PC-9 (cell line): ENCODE results near the gene ZNF335. TPM values are rescaled to one million over a fixed set of nuclear protein-coding genes. Genes with fewer than 3 reads are reported as not detected.

Experiments
- BruUV-seq: library from RNA; stranded (reverse); fragments of 400-500 nt; replicated peaks from 2 replicates; lab custom pipeline; 2021; lab: Mats Ljungman, UMichigan
- CTCF ChIA-PET: fragments of 300-600 bp; sonication (Branson Sonifier 250); formaldehyde crosslinking; loops from one replicate; lab custom pipeline; 2022; ENCODE audit warnings: antibody characterized with exemption; lab: Charles Lee
- POLR2A ChIA-PET: fragments of 300-600 bp; sonication (Branson Sonifier 250); formaldehyde crosslinking; loops from one replicate; lab custom pipeline; 2022; ENCODE audit warnings: antibody characterized with exemption; ENCODE audit not compliant: unreplicated experiment; lab: Charles Lee
- DNase-seq, 2 experiments: peaks; one replicate each; pipeline versions ENCODE4 v3.0.0 to v3.0.0-alpha.2; 2015 to 2022; ENCODE audit warnings: mixed read lengths in 1 of 2
- H2AFZ ChIP-seq: fragments of 200-600 bp; sonication (generic); 2 replicates; pipeline ENCODE4 v1.8.1; 2017; ENCODE audit warnings: antibody characterized with exemption
- H3F3A ChIP-seq: fragments of 200-600 bp; sonication (generic); 2 replicates; pipeline ENCODE4 v1.8.1; 2017; ENCODE audit warnings: antibody characterized with exemption, mild to moderate bottlenecking, low read depth; ENCODE audit not compliant: insufficient read depth
- H3K27ac ChIP-seq: fragments of 200-600 bp; sonication (generic); 2 replicates; pipeline ENCODE4 v1.6.1; 2016; ENCODE audit warnings: mixed run types
- H3K27me3 ChIP-seq: fragments of 200-600 bp; sonication (generic); 2 replicates; pipeline ENCODE4 v1.6.1; 2016; ENCODE audit warnings: low read depth, mixed run types; ENCODE audit not compliant: insufficient read depth
- H3K36me3 ChIP-seq: fragments of 200-600 bp; sonication (generic); 2 replicates; pipeline ENCODE4 v1.6.1; 2016; ENCODE audit warnings: low read depth, mixed run types
- H3K4me1 ChIP-seq: fragments of 200-600 bp; sonication (generic); replicated peaks from 2 replicates; pipeline ENCODE4 v1.6.1; 2016; ENCODE audit warnings: mixed run types; ENCODE audit not compliant: insufficient read depth
- H3K4me2 ChIP-seq: fragments of 200-600 bp; sonication (generic); 2 replicates; pipeline ENCODE4 v1.6.1; 2017; ENCODE audit warnings: mixed run types
- H3K4me3 ChIP-seq: fragments of 200-600 bp; sonication (generic); 2 replicates; pipeline ENCODE4 v1.6.1; 2016; ENCODE audit warnings: mixed run types
- H3K79me2 ChIP-seq: fragments of 200-600 bp; sonication (generic); 2 replicates; pipeline ENCODE4 v1.6.1; 2017; ENCODE audit warnings: low read depth, mixed run types
- H3K9me2 ChIP-seq: fragments of 200-600 bp; sonication (generic); 2 replicates; pipeline ENCODE4 v1.8.1; 2017; ENCODE audit warnings: mild to moderate bottlenecking; ENCODE audit not compliant: insufficient read depth
- H3K9me3 ChIP-seq: fragments of 200-600 bp; sonication (generic); 2 replicates; pipeline ENCODE4 v1.8.1; 2016; ENCODE audit warnings: low read depth; ENCODE audit not compliant: insufficient read depth
- H4K20me1 ChIP-seq: fragments of 200-600 bp; sonication (generic); 2 replicates; pipeline ENCODE4 v1.8.1; 2017; ENCODE audit not compliant: insufficient read depth
- CTCF ChIP-seq: fragments of 200-600 bp; sonication (generic); conservative IDR thresholded peaks from 2 replicates; pipeline ENCODE4 v1.6.1; 2017; ENCODE audit warnings: mixed run types, antibody characterized with exemption, mild to moderate bottlenecking, moderate library complexity
- EZH2 ChIP-seq: fragments of 200-600 bp; sonication (generic); IDR thresholded peaks from 2 replicates; pipeline ENCODE4 v1.8.0; 2017; ENCODE audit warnings: antibody characterized with exemption, low read depth
- intact Hi-C: fragments of 100-400 bp; cut with micrococcal nuclease; formaldehyde crosslinking; loops from one replicate; pipeline ENCODE4 v1.10.0; 2022; ENCODE audit not compliant: unreplicated experiment
- total RNA-seq: library from RNA; stranded (reverse); gene quantifications from 2 replicates; pipeline ENCODE4 v1.2.3, GENCODE V29; 2021

The ZNF335 gene
- total RNA-seq, 1 experiment from 2014 or later: 16.3 TPM

- no peak overlapping the region for H2AFZ ChIP-seq
- peak overlapping the region; percentile 14 for H3K4me2 ChIP-seq
- no TSS peak for BruUV-seq
- H4K20me1 ChIP-seq: no peaks in the 10 kb centered on the region
- no peak overlapping the region for H3K4me3 ChIP-seq
- no peaks in the 10 kb centered on the region for H3K79me2 ChIP-seq
- peaks cover 37% of the 10 kb centered on the region for H3F3A ChIP-seq
- no peak for TF ChIP-seq CTCF
- TF ChIP-seq EZH2: no peak
- DNase-seq: peak in 1 of 2 experiments; percentile 21
- H3K9me3 ChIP-seq: no peaks in the 10 kb centered on the region
- H3K27me3 ChIP-seq: no peaks in the 10 kb centered on the region
- 0 out of 2 replicates have a peak, but pooled peaks cover 14% of the 10 kb centered on the region for H3K36me3 ChIP-seq
- intact Hi-C loops: no loop called here
- ChIA-PET CTCF (interaction anchor here (0.6 kb wide), 1 partner anchor 620 kb away, joined by 5 read pairs; no protein-coding TSS in a partner anchor), POLR2A (interaction anchor here (0.7 kb wide), 2 partner anchors 10 to 71 kb away, joined by 4 to 6 read pairs; no protein-coding TSS in a partner anchor)
- peaks cover 37% of the 10 kb centered on the region for H3K4me1 ChIP-seq
- no peaks in the 10 kb centered on the region for H3K9me2 ChIP-seq
- H3K27ac ChIP-seq: peak overlapping the region; percentile 81
Measured at GRCh38 chr20:45943613-45944012, 28.4 kb downstream of the ZNF335 start.

GRCh38 chr20:45940469-45940868 lies 31.5 kb downstream of the ZNF335 start:
- H3K36me3 ChIP-seq: peaks cover 20% of the 10 kb centered on the region; the same call in 1 of the 2 replicates
- no peak overlapping the region for H3K27ac ChIP-seq
- no peak overlapping the region for H3K4me3 ChIP-seq
- H3K9me2 ChIP-seq: no peaks in the 10 kb centered on the region
- no peak overlapping the region for H2AFZ ChIP-seq
- H3K4me2 ChIP-seq: no peak overlapping the region
- ChIA-PET POLR2A (interaction anchor here (0.5 kb wide), 1 partner anchor 328 kb away, joined by 8 read pairs; no protein-coding TSS in a partner anchor), CTCF (interaction anchor here (0.6 kb wide), 1 partner anchor 12 kb away, joined by 3 read pairs; no protein-coding TSS in a partner anchor)
- TF ChIP-seq CTCF: no peak
- TF ChIP-seq EZH2: no peak
- DNase-seq: no peak
- no peaks in the 10 kb centered on the region for H3K27me3 ChIP-seq
- intact Hi-C loops: no loop called here
- H4K20me1 ChIP-seq: no peaks in the 10 kb centered on the region
- BruUV-seq: no TSS peak
- peaks cover 12% of the 10 kb centered on the region for H3K79me2 ChIP-seq
- H3K9me3 ChIP-seq: no peaks in the 10 kb centered on the region
- peaks cover 29% of the 10 kb centered on the region for H3F3A ChIP-seq
- H3K4me1 ChIP-seq: peaks cover 26% of the 10 kb centered on the region

- TF ChIP-seq EZH2: no peak
- no peak for TF ChIP-seq CTCF
- intact Hi-C loops: no loop called here
- Histone ChIP-seq H3K79me2 (peaks cover 15% of the 10 kb centered on the region), H3K27me3 (no peaks in the 10 kb centered on the region), H3K4me1 (peaks cover 22% of the 10 kb centered on the region), H3K27ac (no peak overlapping the region), H3K4me2 (no peak overlapping the region), H3K9me3 (no peaks in the 10 kb centered on the region), H4K20me1 (no peaks in the 10 kb centered on the region), H3K4me3 (no peak overlapping the region), H3F3A (peaks cover 27% of the 10 kb centered on the region), H2AFZ (no peak overlapping the region), H3K9me2 (no peaks in the 10 kb centered on the region), H3K36me3 (peaks cover 20% of the 10 kb centered on the region; the same call in 1 of the 2 replicates)
- no peak for DNase-seq
- ChIA-PET POLR2A (interaction anchor here (0.5 kb wide), 2 partner anchors 21 to 328 kb away, joined by 3 to 8 read pairs; no protein-coding TSS in a partner anchor), CTCF (interaction anchor here (0.6 kb wide), 1 partner anchor 11 kb away, joined by 3 read pairs; no protein-coding TSS in a partner anchor)
- no TSS peak for BruUV-seq
Measured at GRCh38 chr20:45940053-45940452, 31.9 kb downstream of the ZNF335 start.
